Activated CD8-positive, alpha-beta memory T cell treated with anti-CD3 and anti-CD28 coated beads, Interleukin-2, amount 50 U/mL, for 4 hours (primary cell): ENCODE data around the gene ROM1.

Experiments
- DNase-seq: peaks from one replicate; pipeline ENCODE4 v3.0.0-alpha.2; 2020

The ROM1 gene

DNA sequence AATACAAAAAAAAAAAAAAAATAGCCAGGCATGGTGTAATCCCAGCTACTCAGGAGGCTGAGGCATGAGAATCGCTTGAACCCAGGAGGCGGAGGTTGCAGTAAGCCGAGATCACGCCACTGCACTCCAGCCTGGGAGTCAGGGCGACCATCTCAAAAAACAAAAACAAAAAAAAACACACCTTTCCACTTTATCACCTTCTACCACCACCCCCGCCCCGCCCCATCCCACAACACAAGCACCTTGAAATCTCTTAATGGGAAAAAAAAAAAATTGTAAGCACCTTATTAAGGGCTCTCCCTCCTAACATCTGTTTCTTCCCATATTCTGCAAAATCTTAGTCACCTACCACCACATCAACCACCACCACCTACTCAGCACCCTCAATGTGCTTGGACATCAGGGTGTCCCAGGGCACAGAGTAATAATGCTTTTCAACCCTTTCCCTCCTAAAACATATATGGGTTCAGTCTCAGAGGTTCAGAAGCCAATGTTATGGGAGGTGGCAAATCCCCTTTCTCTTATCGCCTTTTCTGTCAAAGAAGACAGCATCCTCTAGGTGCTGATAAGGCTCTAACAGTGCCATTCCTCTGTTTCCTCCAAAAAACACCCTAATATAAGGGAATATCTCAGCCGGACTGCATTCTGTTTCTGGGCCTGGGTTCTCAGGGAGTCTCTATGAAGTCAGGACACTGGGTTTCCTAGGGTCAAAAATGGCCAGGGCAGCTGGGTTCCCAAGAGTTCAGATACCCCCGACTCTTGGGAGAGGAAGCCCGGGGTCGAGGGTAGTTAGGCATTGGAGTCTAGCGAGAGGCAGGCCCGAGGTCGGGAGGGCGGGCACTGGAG lies 39.3 kb downstream of the ROM1 start:
- DNase-seq = no peak

DNA sequence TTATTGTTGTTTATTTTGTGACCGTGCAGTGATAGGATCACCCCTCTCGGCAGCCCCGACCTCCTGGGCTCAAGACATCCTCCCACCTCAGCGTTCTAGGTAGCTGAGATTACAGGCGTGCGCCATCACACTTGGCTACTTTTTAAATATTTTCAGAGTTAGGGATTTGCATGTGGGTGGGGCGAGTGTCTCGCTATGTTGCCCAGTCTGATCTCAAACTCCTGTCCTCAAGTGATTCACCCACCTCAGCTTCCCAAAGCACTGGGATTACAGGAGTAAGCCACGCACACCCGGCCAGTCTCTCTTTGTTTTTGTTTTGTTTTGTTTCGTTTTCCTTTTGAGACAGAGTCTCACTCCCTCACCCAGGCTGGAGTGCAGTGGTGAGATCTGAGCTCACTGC lies 41.2 kb downstream of the ROM1 start:
- no peak for DNase-seq

DNA sequence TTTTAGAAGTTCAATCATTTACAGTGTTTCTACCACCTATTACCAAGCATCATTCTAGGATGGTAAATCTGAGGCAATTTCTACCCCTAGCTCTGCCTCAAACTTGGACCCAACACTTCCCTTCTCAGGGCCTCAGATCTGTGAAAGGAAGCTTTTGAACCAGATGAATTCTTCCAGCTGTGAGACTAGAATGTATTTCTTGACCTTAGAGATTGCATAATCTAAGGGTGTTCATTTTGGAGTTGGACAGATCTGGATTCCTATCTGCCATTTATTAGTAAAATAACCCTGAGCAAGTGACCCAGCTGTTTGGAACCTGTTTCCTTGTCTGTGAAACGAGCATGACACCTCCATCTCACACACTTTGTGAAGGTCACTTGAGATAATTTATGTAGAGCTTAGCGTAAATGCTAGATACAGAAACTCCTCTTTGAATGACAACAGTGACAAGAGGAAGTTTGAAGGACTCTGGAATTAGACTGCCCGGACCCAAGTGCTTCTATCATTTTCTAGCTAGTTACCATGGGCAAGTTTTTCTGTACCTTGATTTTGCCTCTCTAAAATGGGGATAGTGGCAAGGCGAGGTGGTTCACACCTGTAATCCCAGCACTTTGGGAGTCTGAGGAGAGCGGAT lies 43.9 kb downstream of the ROM1 start:
- no peak for DNase-seq

DNA sequence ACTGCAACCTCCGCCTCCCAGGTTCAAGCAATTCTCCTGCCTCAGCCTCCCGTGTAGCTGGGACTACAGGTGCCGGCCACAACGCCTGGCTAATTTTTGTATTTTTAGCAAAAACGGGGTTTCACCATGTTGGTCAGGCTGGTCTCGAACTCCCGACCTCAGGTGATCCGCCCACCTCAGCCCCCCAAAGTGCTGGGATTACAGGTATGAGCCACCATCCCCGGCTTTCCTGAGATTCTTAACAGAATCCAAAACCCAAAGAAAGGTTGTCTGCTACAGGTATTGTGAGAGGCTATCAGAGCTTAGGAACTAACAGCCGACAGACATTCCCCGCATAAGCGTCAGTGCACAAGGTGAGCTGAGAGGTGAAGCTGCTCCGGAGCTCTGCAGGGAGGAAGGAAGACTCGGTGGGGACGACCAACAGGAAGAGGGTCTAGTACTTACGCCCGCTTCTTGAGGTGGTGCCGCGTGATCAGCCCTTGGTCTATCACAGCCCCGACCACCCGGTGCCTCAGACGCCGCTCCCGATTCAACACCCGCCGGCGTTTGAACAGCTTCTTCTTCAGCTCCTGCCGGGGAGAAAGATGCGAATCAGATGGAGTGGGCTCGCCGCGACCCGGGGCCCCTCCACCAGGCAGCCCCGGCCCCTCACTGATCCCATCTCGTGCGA lies 51.5 kb downstream of the ROM1 start:
- DNase-seq = peak; percentile 53
